NT2/D1 (cell line): Measurements from ENCODE around the gene CALR3.

ENCODE experiments used
- SUZ12 ChIP-seq: IDR thresholded peaks from 2 replicates; pipeline ENCODE4 v1.6.1; 2011; ENCODE audit not compliant: insufficient read length, insufficient read depth; ENCODE audit errors: extremely low read depth
- YY1 ChIP-seq: IDR thresholded peaks from 2 replicates; pipeline ENCODE4 v1.6.1; 2011; ENCODE audit not compliant: insufficient read length, insufficient read depth
- ZNF274 ChIP-seq: IDR thresholded peaks from 2 replicates; pipeline ENCODE4 v1.6.1; 2011; ENCODE audit warnings: mild to moderate bottlenecking, low read depth, low read length

DNA sequence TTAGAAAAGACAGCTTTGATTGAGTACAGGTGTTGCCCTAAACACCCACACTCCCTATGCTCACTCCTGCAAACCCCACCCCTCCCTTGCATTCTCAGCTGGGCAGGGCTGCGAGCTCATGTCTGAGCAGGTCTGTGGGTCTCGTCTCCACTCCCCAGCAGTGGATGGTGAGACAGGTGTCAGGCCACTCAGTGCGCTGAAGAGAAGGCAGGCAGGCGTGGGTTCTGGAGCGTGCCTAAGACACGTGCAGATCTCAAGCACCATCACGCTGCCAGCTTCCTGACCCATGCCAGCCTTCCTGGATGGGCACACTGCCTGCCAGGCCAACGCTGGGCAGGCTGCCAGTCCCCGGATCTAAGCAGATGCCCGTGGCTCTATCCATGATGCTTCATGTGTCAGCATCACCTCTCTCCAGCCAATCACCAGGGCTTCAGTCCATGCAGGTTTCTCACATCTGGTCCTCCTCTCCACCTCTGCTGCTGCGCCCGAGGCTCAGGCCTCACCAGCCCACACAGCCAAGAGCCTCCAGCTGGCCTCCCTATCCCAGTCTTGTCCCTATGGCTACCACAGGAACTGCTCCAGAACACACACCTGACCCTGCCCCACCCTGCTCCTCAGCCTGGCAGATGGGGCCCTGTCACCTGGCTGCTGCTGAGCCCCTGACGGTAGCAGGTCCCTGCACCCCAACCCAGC is 66.8 kb downstream of the CALR3 start:
- no peak for TF ChIP-seq ZNF274
- TF ChIP-seq SUZ12, result no peak
- no peak for TF ChIP-seq YY1
